ENCODE measurements around the gene NFIA. TPM values are rescaled to one million over a fixed set of nuclear protein-coding genes. Genes with fewer than 3 reads are reported as not detected.
A peak's percentile ranks its signal among the peaks of the same experiment; 100 is the strongest.

Gene NFIA
- total and polyA plus RNA-seq, 2 of the 13 experiments (the other 11 are each of a cell fraction or from before 2014, with no cell fraction given) = 14.7 to 28.5 TPM

- TF ChIP-seq CTCF (CRISPR knock-in tag; IDR thresholded peaks at IDR 0.05) = no peak
- TF ChIP-seq ZNF589 (CRISPR knock-in tag; conservative IDR thresholded peaks at IDR 0.05) = no peak
- peak; percentile 64 for TF ChIP-seq SAP130 (CRISPR knock-in tag; IDR thresholded peaks at IDR 0.05; ENCODE audit: low read depth)
- no peak for TF ChIP-seq NFYC (CRISPR knock-in tag; IDR thresholded peaks at IDR 0.05)
- no peak; the same call in 1 of the 2 replicates for TF ChIP-seq KAT8 (CRISPR knock-in tag; IDR thresholded peaks at IDR 0.05)
- no peak for TF ChIP-seq KDM5B (CRISPR knock-in tag; IDR thresholded peaks at IDR 0.05; ENCODE audit: borderline replicate concordance)
- no peak for TF ChIP-seq MLLT10 (CRISPR knock-in tag; IDR thresholded peaks at IDR 0.05)
- no peak for TF ChIP-seq NRL (CRISPR knock-in tag; IDR thresholded peaks at IDR 0.05; ENCODE audit: borderline replicate concordance)
- no peak for TF ChIP-seq ZNF652 (CRISPR knock-in tag; IDR thresholded peaks at IDR 0.05; ENCODE audit: borderline replicate concordance, low read depth)
- TF ChIP-seq LBX2 (CRISPR knock-in tag; IDR thresholded peaks at IDR 0.05; ENCODE audit: borderline replicate concordance) = no peak
- no peak for TF ChIP-seq KDM3A (CRISPR knock-in tag; IDR thresholded peaks at IDR 0.05; ENCODE audit: low read depth)
- TF ChIP-seq ATAD3A (CRISPR knock-in tag; IDR thresholded peaks at IDR 0.05) = no peak
- peak; percentile 84; the same call in 1 of the 2 replicates for TF ChIP-seq KDM1A (CRISPR knock-in tag; IDR thresholded peaks at IDR 0.05)
- TF ChIP-seq MYNN (CRISPR knock-in tag; IDR thresholded peaks at IDR 0.05; ENCODE audit: low read depth) = no peak
- no peak for TF ChIP-seq WIZ (CRISPR knock-in tag; IDR thresholded peaks at IDR 0.05)
- TF ChIP-seq TFDP2 (CRISPR knock-in tag; IDR thresholded peaks at IDR 0.05) = no peak
- no peak for TF ChIP-seq ZFP62 (CRISPR knock-in tag; IDR thresholded peaks at IDR 0.05)
- no peak for TF ChIP-seq MTA3 (CRISPR knock-in tag; IDR thresholded peaks at IDR 0.05)
- TF ChIP-seq MAZ (IDR thresholded peaks at IDR 0.05; ENCODE audit: borderline replicate concordance, low read depth, low read length) = no peak
- TF ChIP-seq MAZ (CRISPR knock-in tag; IDR thresholded peaks at IDR 0.05; ENCODE audit: low read depth) = no peak
- TF ChIP-seq RBFOX2 (IDR thresholded peaks at IDR 0.05; ENCODE audit: low read depth, low read length) = no peak
- TF ChIP-seq TRIM24 (CRISPR knock-in tag; IDR thresholded peaks at IDR 0.05) = no peak
- TF ChIP-seq CHD2 (IDR thresholded peaks at IDR 0.05; ENCODE audit: low read depth, low read length) = no peak
- peak; percentile 86 for TF ChIP-seq ISL2 (CRISPR knock-in tag; IDR thresholded peaks at IDR 0.05)
- TF ChIP-seq ZNF710 (CRISPR knock-in tag; IDR thresholded peaks at IDR 0.05; ENCODE audit: borderline replicate concordance) = no peak
- no peak for TF ChIP-seq REPIN1 (CRISPR knock-in tag; IDR thresholded peaks at IDR 0.05; ENCODE audit: borderline replicate concordance, low read depth)
Observed at GRCh38 chr1:61114178-61114870, 32.0 kb downstream of the NFIA start (continued).
